OCI-LY3 (cell line): ENCODE results near the gene GUCD1.
A peak's percentile ranks its signal among the peaks of the same experiment; 100 is the strongest.

ENCODE experiments used
- H2AFZ ChIP-seq: fragments of 200-600, 300-600 bp; shearing (Covaris generic); 2 replicates; pipeline ENCODE4 v1.6.0; 2014; ENCODE audit warnings: antibody characterized with exemption, low read depth, low read length
- H3K27ac ChIP-seq: fragments of 200-600, 300-600 bp; sonication (generic); 2 replicates; pipeline ENCODE4 v1.5.1; 2014; ENCODE audit warnings: mild to moderate bottlenecking, low read length, moderate library complexity, mixed read lengths
- H3K27me3 ChIP-seq: fragments of 200-600, 300-600 bp; sonication (generic); 2 replicates; pipeline ENCODE4 v1.6.1; 2014; ENCODE audit warnings: low read depth, low read length, mixed read lengths
- H3K36me3 ChIP-seq: fragments of 200-600, 300-600 bp; sonication (generic); replicated peaks from 2 replicates; pipeline ENCODE3; 2014; ENCODE audit warnings: low read depth, low read length, mixed read lengths
- H3K4me1 ChIP-seq: fragments of 300-600, 200-600 bp; sonication (generic); 2 replicates; pipeline ENCODE4 v1.6.1; 2014; ENCODE audit warnings: low read length, mixed read lengths
- H3K4me2 ChIP-seq: fragments of 200-600, 300-600 bp; sonication (generic); 2 replicates; pipeline ENCODE4 v1.6.1; 2014; ENCODE audit warnings: low read length, mixed read lengths
- H3K4me3 ChIP-seq: fragments of 300-600, 200-600 bp; sonication (generic); 2 replicates; pipeline ENCODE4 v1.5.1; 2014; ENCODE audit warnings: antibody characterized with exemption, mild to moderate bottlenecking, low read length, moderate library complexity
- H3K79me2 ChIP-seq: fragments of 300-600, 200-600 bp; shearing (Covaris generic); 2 replicates; pipeline ENCODE4 v1.6.1; 2014; ENCODE audit warnings: mild to moderate bottlenecking, low read length, mixed read lengths
- H3K9ac ChIP-seq: fragments of 300-600, 200-600 bp; shearing (Covaris generic); 2 replicates; pipeline ENCODE4 v1.6.0; 2014; ENCODE audit warnings: mild to moderate bottlenecking, low read length, moderate library complexity
- H3K9me3 ChIP-seq: fragments of 200-600, 300-600 bp; shearing (Covaris generic); 2 replicates; pipeline ENCODE4 v1.6.1; 2014; ENCODE audit warnings: low read length, mixed read lengths; ENCODE audit not compliant: insufficient read depth
- H4K20me1 ChIP-seq: fragments of 200-600, 300-600 bp; sonication (generic); 2 replicates; pipeline ENCODE4 v1.6.1; 2016; ENCODE audit warnings: low read length, mixed read lengths; ENCODE audit not compliant: insufficient read depth
- CTCF ChIP-seq: fragments of 200-600, 300-600 bp; sonication (generic); IDR thresholded peaks from 2 replicates; pipeline ENCODE4 v1.5.1; 2014; ENCODE audit warnings: antibody characterized with exemption, low read length, low read depth
- EZH2phosphoT487 ChIP-seq: fragments of 200-600 bp; shearing (Covaris generic); IDR thresholded peaks from 2 replicates; pipeline ENCODE4 v1.6.1; 2018; ENCODE audit warnings: antibody characterized with exemption, mixed run types, low read depth

The GUCD1 gene

GRCh38 chr22:24515027-24515338 is 40.0 kb downstream of the GUCD1 start:
- peak overlapping the region; percentile 34 for H3K4me2 ChIP-seq
- no peak overlapping the region for H2AFZ ChIP-seq
- H3K9ac ChIP-seq = no peak overlapping the region
- TF ChIP-seq CTCF = no peak
- no peak for TF ChIP-seq EZH2phosphoT487
- no peaks in the 10 kb centered on the region for H4K20me1 ChIP-seq
- H3K27me3 ChIP-seq = peaks cover 12% of the 10 kb centered on the region; the same call in 1 of the 2 replicates
- no peak overlapping the region for H3K4me3 ChIP-seq
- H3K27ac ChIP-seq = no peak overlapping the region
- peaks cover 41% of the 10 kb centered on the region for H3K4me1 ChIP-seq
- H3K9me3 ChIP-seq = no peaks in the 10 kb centered on the region
- no peaks in the 10 kb centered on the region for H3K79me2 ChIP-seq
- no peaks in the 10 kb centered on the region for H3K36me3 ChIP-seq

- Histone ChIP-seq H3K27ac (no peak overlapping the region), H3K36me3 (no peaks in the 10 kb centered on the region), H3K9ac (no peak overlapping the region), H3K27me3 (peaks cover 12% of the 10 kb centered on the region; the same call in 1 of the 2 replicates), H3K4me1 (peaks cover 41% of the 10 kb centered on the region), H4K20me1 (no peaks in the 10 kb centered on the region), H3K79me2 (no peaks in the 10 kb centered on the region), H2AFZ (no peak overlapping the region), H3K4me3 (no peak overlapping the region), H3K4me2 (peak overlapping the region; percentile 34), H3K9me3 (no peaks in the 10 kb centered on the region)
- TF ChIP-seq EZH2phosphoT487 = no peak
- no peak for TF ChIP-seq CTCF
Observed at GRCh38 chr22:24514241-24515026, 40.5 kb downstream of the GUCD1 start.

GRCh38 chr22:24513378-24514240 is 41.3 kb downstream of the GUCD1 start:
- Histone ChIP-seq H3K9me3 (no peaks in the 10 kb centered on the region), H3K4me2 (no peak overlapping the region), H4K20me1 (no peaks in the 10 kb centered on the region), H3K36me3 (no peaks in the 10 kb centered on the region), H3K27ac (no peak overlapping the region), H3K79me2 (no peaks in the 10 kb centered on the region), H3K4me3 (no peak overlapping the region), H3K4me1 (peaks cover 41% of the 10 kb centered on the region), H3K9ac (no peak overlapping the region), H2AFZ (no peak overlapping the region), H3K27me3 (peaks cover 10% of the 10 kb centered on the region; the same call in 1 of the 2 replicates)
- TF ChIP-seq CTCF (no peak), EZH2phosphoT487 (no peak)

GRCh38 chr22:24512043-24512442 is 42.9 kb downstream of the GUCD1 start:
- no peak overlapping the region for H3K4me3 ChIP-seq
- no peak overlapping the region for H3K27ac ChIP-seq
- H3K9me3 ChIP-seq = no peaks in the 10 kb centered on the region
- H3K4me2 ChIP-seq = 0 out of 2 replicates have a peak overlapping the region, but pooled peaks have one; percentile 15
- H3K27me3 ChIP-seq = peaks cover 7% of the 10 kb centered on the region; the same call in 1 of the 2 replicates
- no peak overlapping the region for H2AFZ ChIP-seq
- H3K79me2 ChIP-seq = no peaks in the 10 kb centered on the region
- H3K9ac ChIP-seq = no peak overlapping the region
- H3K36me3 ChIP-seq = no peaks in the 10 kb centered on the region
- H3K4me1 ChIP-seq = peaks cover 45% of the 10 kb centered on the region
- no peak for TF ChIP-seq EZH2phosphoT487
- TF ChIP-seq CTCF = no peak
- no peaks in the 10 kb centered on the region for H4K20me1 ChIP-seq
